Neural progenitor cell (in vitro differentiated cells): Measurements from ENCODE around the gene PMF1. TPM values are rescaled to one million over a fixed set of nuclear protein-coding genes. Genes with fewer than 3 reads are reported as not detected.

Experiments used
- DNase-seq: peaks from one replicate; pipeline ENCODE4 v3.0.0-alpha.2; 2016; ENCODE audit warnings: low spot score
- H2AFZ ChIP-seq: fragments of 200-600 bp; sonication (generic); replicated peaks from 2 replicates; pipeline ENCODE4 v1.6.1; 2016; ENCODE audit warnings: antibody characterized with exemption
- H3F3A ChIP-seq: fragments of 200-600 bp; sonication (generic); 2 replicates; pipeline ENCODE4 v1.6.1; 2016; ENCODE audit warnings: antibody characterized with exemption, low read depth
- H3K27ac ChIP-seq: fragments of 200-600 bp; sonication (generic); 2 replicates; pipeline ENCODE4 v1.5.1; 2016; ENCODE audit warnings: mild to moderate bottlenecking
- H3K27me3 ChIP-seq: fragments of 200-600 bp; sonication (generic); 2 replicates; pipeline ENCODE4 v1.6.1; 2016; ENCODE audit warnings: mild to moderate bottlenecking, moderate library complexity
- H3K36me3 ChIP-seq: fragments of 200-600 bp; sonication (generic); 2 replicates; pipeline ENCODE4 v1.5.1; 2016
- H3K4me1 ChIP-seq: fragments of 200-600 bp; sonication (generic); 2 replicates; pipeline ENCODE4 v1.6.1; 2016; ENCODE audit warnings: mixed run types
- H3K4me2 ChIP-seq: fragments of 200-600 bp; sonication (generic); 2 replicates; pipeline ENCODE4 v1.6.1; 2016
- H3K4me3 ChIP-seq: fragments of 200-600 bp; sonication (generic); 2 replicates; pipeline ENCODE4 v1.5.1; 2016
- H3K79me2 ChIP-seq: fragments of 200-600 bp; sonication (generic); 2 replicates; pipeline ENCODE4 v1.6.1; 2016; ENCODE audit warnings: low read depth
- H3K9ac ChIP-seq: fragments of 200-600 bp; sonication (generic); 2 replicates; pipeline ENCODE4 v1.6.1; 2016
- H3K9me3 ChIP-seq: fragments of 200-600 bp; sonication (generic); 2 replicates; pipeline ENCODE4 v1.5.1; 2016; ENCODE audit warnings: low read depth
- H4K20me1 ChIP-seq: fragments of 200-600 bp; sonication (generic); 2 replicates; pipeline ENCODE4 v1.6.1; 2016; ENCODE audit warnings: low read depth
- H3K27ac Mint-ChIP-seq: 3 replicates; pipeline ENCODE4 v1.8.0; 2021; ENCODE audit warnings: mixed read lengths
- H3K27me3 Mint-ChIP-seq: 2 replicates; pipeline ENCODE4 v1.8.0; 2022; ENCODE audit warnings: low read depth, mild to moderate bottlenecking, inconsistent platforms, moderate library complexity, mixed read lengths; ENCODE audit not compliant: insufficient read depth
- H3K36me3 Mint-ChIP-seq: 3 replicates; pipeline ENCODE4 v1.8.0; 2021; ENCODE audit warnings: mixed read lengths
- H3K4me1 Mint-ChIP-seq: 3 replicates; pipeline ENCODE4 v1.8.0; 2021; ENCODE audit warnings: mixed read lengths
- H3K4me3 Mint-ChIP-seq: 3 replicates; pipeline ENCODE4 v1.8.0; 2021; ENCODE audit warnings: mild to moderate bottlenecking, moderate library complexity, mixed read lengths
- H3K9me3 Mint-ChIP-seq: 3 replicates; pipeline ENCODE4 v1.8.0; 2020; ENCODE audit warnings: mixed read lengths
- CTCF ChIP-seq: fragments of 200-600 bp; sonication (generic); IDR thresholded peaks from 2 replicates; pipeline ENCODE4 v1.5.1; 2017; ENCODE audit warnings: antibody characterized with exemption, mild to moderate bottlenecking
- EZH2 ChIP-seq: fragments of 200-600 bp; sonication (generic); IDR thresholded peaks from 2 replicates; pipeline ENCODE4 v1.6.1; 2017; ENCODE audit warnings: antibody characterized with exemption, mild to moderate bottlenecking, moderate library complexity
- EZH2phosphoT487 ChIP-seq: fragments of 200-600 bp; sonication (generic); IDR thresholded peaks from 2 replicates; pipeline ENCODE4 v1.6.1; 2017; ENCODE audit warnings: antibody characterized with exemption
- total RNA-seq: library from RNA; depleted of rRNA; stranded (reverse); fragments of >200 nt; gene quantifications from 2 replicates; pipeline ENCODE4 v1.2.3, GENCODE V29; 2015; ENCODE audit warnings: low replicate concordance

PMF1 gene
- total RNA-seq, 1 donor from 2014 or later, result 103 TPM

DNA sequence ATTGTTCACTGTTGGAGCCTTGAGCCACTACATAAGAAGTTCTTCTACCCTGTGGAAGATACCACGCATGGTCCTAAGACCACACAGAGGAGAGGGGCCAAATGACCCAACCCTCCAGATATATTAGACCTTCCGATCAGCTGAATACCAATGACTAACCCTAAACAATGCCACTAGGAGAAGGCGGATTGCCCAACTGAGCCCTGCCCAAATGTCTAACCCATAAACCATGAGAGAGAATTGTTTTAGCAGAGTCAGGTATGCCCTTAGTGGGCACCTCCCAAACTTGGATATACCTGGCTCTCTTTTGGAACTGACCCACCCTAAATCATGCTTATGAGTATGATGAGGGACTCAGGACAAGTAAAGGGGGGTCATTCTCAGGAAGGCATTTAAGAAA lies 57.5 kb downstream of the PMF1 start:
- H3K27ac ChIP-seq, result no peak overlapping the region
- no peak overlapping the region for H3K4me2 ChIP-seq
- no peaks in the 10 kb centered on the region for H3K4me1 ChIP-seq

DNA sequence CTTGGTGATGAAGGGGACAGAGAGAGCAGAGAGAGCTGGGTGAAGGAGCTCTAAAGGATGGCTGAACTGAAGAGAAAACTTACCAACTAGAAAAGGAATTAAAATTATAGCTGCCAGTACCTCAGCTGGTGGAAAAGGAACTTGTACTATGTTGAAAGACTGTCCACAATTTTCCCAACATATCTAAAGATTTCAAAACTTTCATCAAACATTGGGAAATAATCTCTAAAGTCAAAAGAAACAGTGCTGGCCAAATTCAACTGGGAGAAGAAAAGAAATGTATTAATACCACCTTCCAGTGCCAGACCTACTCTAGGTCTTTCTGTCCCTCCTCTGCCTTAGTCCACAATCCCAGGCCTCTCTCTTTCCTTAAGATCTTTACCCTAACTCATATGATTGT lies 63.7 kb downstream of the PMF1 start:
- H3K4me2 ChIP-seq, result no peak overlapping the region
- Mint-ChIP-seq H3K36me3 (peaks cover 32% of the 10 kb centered on the region), H3K4me3 (no peak overlapping the region), H3K27me3 (no peaks in the 10 kb centered on the region), H3K27ac (no peak overlapping the region), H3K4me1 (peaks cover 9% of the 10 kb centered on the region), H3K9me3 (no peaks in the 10 kb centered on the region)
- DNase-seq, result no peak
- H3K27ac ChIP-seq, result no peak overlapping the region
- H3K27me3 ChIP-seq, result no peaks in the 10 kb centered on the region
- H3K9me3 ChIP-seq, result no peaks in the 10 kb centered on the region
- no peak overlapping the region for H2AFZ ChIP-seq
- H3K9ac ChIP-seq, result no peak overlapping the region
- no peak for TF ChIP-seq CTCF
- no peak for TF ChIP-seq EZH2phosphoT487
- no peak for TF ChIP-seq EZH2
- H3F3A ChIP-seq, result no peaks in the 10 kb centered on the region
- peaks cover 36% of the 10 kb centered on the region for H3K79me2 ChIP-seq
- no peak overlapping the region for H3K4me3 ChIP-seq
- H3K4me1 ChIP-seq, result peaks cover 6% of the 10 kb centered on the region
- H4K20me1 ChIP-seq, result peaks cover 28% of the 10 kb centered on the region
- peaks cover 14% of the 10 kb centered on the region for H3K36me3 ChIP-seq

More for the DNA sequence above, 57.5 kb downstream of the PMF1 start:
- Mint-ChIP-seq H3K27ac (no peak overlapping the region), H3K9me3 (no peaks in the 10 kb centered on the region), H3K4me3 (no peak overlapping the region), H3K4me1 (no peaks in the 10 kb centered on the region), H3K36me3 (peaks cover 57% of the 10 kb centered on the region), H3K27me3 (peaks cover 2% of the 10 kb centered on the region)
- Histone ChIP-seq H3K79me2 (no peaks in the 10 kb centered on the region), H3K27me3 (no peaks in the 10 kb centered on the region), H2AFZ (no peak overlapping the region), H4K20me1 (no peaks in the 10 kb centered on the region), H3K9ac (no peak overlapping the region), H3K36me3 (peaks cover 6% of the 10 kb centered on the region), H3K9me3 (no peaks in the 10 kb centered on the region), H3K4me3 (no peak overlapping the region), H3F3A (no peaks in the 10 kb centered on the region)
- no peak for DNase-seq
- TF ChIP-seq EZH2phosphoT487 (no peak), CTCF (no peak), EZH2 (no peak)

DNA sequence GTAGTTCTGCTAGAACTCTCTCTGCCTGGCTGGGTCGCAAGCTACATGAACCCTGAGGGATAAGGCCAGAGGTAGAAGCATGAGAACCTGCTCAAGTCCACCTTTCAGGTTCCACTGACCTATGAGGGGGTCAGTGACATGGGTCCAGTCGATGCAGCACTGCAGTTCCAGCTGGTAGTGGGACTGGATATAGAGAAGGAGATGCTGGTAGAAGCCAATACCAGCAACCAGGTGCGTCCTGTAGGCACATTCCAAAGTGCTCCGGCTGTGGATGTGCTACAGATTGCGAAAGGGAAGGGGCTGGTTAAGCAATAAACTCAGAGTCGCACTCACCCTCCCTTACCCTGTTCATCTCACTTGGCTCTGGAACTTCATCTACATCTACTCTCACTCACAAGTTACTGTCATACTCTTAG lies 64.2 kb downstream of the PMF1 start:
- Histone ChIP-seq H3K27ac (no peak overlapping the region), H3F3A (no peaks in the 10 kb centered on the region), H3K4me1 (peaks cover 8% of the 10 kb centered on the region), H3K4me3 (no peak overlapping the region), H3K27me3 (no peaks in the 10 kb centered on the region), H2AFZ (no peak overlapping the region), H3K4me2 (no peak overlapping the region), H4K20me1 (peaks cover 33% of the 10 kb centered on the region), H3K9ac (no peak overlapping the region), H3K36me3 (peaks cover 14% of the 10 kb centered on the region), H3K9me3 (no peaks in the 10 kb centered on the region), H3K79me2 (peaks cover 41% of the 10 kb centered on the region)
- Mint-ChIP-seq H3K27ac (no peak overlapping the region), H3K4me3 (no peak overlapping the region), H3K9me3 (no peaks in the 10 kb centered on the region), H3K27me3 (no peaks in the 10 kb centered on the region), H3K36me3 (peaks cover 29% of the 10 kb centered on the region), H3K4me1 (peaks cover 11% of the 10 kb centered on the region)
- TF ChIP-seq CTCF (no peak), EZH2phosphoT487 (no peak), EZH2 (no peak)
- DNase-seq, result no peak

DNA sequence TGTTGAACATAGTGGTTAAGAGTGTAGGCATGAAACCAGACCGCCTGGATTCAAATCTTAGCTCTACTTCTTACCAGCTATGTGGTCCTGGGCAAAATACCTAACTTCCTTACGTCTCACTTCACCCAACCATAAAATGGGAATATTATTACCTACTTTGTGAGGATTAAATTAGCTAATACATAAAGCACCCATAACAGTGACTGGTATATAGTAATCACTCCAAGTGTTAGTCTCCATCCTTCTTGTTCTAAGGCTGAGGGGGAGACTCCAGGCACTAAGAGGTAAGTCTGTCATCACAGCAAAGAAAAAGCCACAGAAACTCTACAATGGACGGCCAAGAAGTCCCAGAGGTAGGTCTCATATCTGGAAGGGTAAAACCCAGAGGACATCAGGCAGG lies 67.0 kb downstream of the PMF1 start:
- Histone ChIP-seq H3K27me3 (no peaks in the 10 kb centered on the region), H2AFZ (no peak overlapping the region), H3K9ac (no peak overlapping the region), H3K79me2 (peaks cover 51% of the 10 kb centered on the region), H3F3A (no peaks in the 10 kb centered on the region), H3K4me2 (no peak overlapping the region), H3K4me3 (no peak overlapping the region), H3K27ac (no peak overlapping the region), H3K9me3 (no peaks in the 10 kb centered on the region), H3K4me1 (peaks cover 14% of the 10 kb centered on the region), H4K20me1 (peaks cover 34% of the 10 kb centered on the region), H3K36me3 (peaks cover 9% of the 10 kb centered on the region)
- no peak for TF ChIP-seq CTCF
- no peak for TF ChIP-seq EZH2
- TF ChIP-seq EZH2phosphoT487, result no peak
- Mint-ChIP-seq H3K27me3 (peaks cover 2% of the 10 kb centered on the region), H3K27ac (no peak overlapping the region), H3K9me3 (no peaks in the 10 kb centered on the region), H3K4me3 (peak overlapping the region; percentile 68), H3K4me1 (peaks cover 23% of the 10 kb centered on the region), H3K36me3 (peaks cover 9% of the 10 kb centered on the region)
- no peak for DNase-seq
